HUDEP-2 (cell line): ENCODE data around the gene TBX20.
"Not testable (repeated sequence)": the region's sequence is repeated elsewhere in the genome, so short reads cannot be mapped to it uniquely, and the experiment has no call there.

Experiments used
- DNase-seq, 76 experiments: peaks; one replicate each; lab custom pipeline; 2025; ENCODE audit not compliant: unreplicated experiment in 76 of 76; lab: John Stamatoyannopoulos, UW

The TBX20 gene

DNA sequence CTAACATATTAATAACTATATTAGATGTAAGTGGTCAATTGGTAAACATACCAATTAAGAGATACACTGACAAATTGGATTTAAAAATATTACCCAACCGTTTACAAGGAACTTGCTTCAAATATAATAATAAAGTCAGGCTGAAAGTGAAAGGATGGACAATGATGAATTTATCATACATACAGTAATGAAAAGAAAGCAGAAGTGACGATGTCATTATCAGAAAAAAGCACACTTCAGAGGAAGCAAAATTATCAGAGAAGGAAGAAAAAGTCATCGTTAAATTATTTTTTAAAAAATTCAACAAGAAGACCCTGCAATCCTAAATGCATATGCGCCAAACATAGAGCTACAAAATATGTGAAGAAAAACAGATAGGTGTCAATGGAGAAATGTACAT is 81.8 kb downstream of the TBX20 start:
- DNase-seq = not testable (repeated sequence)

- DNase-seq = not testable (repeated sequence)
Measured at GRCh38 chr7:35167658-35168057, 86.2 kb downstream of the TBX20 start.

- DNase-seq = not testable (repeated sequence)
Measured at GRCh38 chr7:35167158-35167557, 86.7 kb downstream of the TBX20 start.

GRCh38 chr7:35161059-35161740 is 92.7 kb downstream of the TBX20 start:
- peak in 49 of 76 experiments; percentile 2 to 93 (median 70) for DNase-seq
